Measurements from ENCODE around the gene GRAP2.

DNA sequence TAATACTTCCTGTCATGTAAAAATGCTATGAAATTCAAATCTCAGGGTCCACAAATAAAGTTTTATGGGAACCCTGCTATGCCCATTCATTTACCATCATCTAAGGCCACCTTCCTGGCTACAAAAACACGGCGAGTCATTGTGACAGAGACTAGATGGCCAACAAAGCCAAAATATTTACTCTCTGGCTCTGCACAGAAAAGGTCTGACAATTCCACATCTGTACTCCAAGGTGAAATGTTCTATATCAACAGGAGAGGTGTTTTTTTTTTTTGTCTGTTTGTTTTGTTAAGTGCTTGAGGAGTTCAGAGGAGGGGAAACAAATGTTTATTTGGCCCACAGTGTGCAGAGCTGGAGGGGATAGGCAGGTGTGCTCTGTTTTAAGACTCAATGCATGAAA is 40.7 kb downstream of the GRAP2 start:
- TF ChIP-seq EZH2 (IDR thresholded peaks at IDR 0.05; ENCODE audit: low read length, unreplicated experiment) (no peak), CTCF (conservative IDR thresholded peaks at IDR 0.05; ENCODE audit: low read depth, low read length) (no peak), EZH2phosphoT487 (IDR thresholded peaks at IDR 0.05; ENCODE audit: borderline replicate concordance, low read length) (no peak)

Data from PC-3 (cell line).